SK-MEL-5 (cell line): ENCODE measurements around the gene SARDH. TPM values are rescaled to one million over a fixed set of nuclear protein-coding genes. Genes with fewer than 3 reads are reported as not detected.

Experiments
- DNase-seq: peaks from one replicate; pipeline ENCODE4 v3.0.0-alpha.2; 2016; ENCODE audit warnings: low read depth, low spot score
- in situ Hi-C: cut with HindIII; loops from 2 replicates; pipeline ENCODE4 v1.10.0; 2016; ENCODE audit warnings: low sequenced_read_pairs, high pct_unique_total_duplicates, low pct_unique_long_range_greater_than_20kb
- total RNA-seq: library from RNA; depleted of rRNA; stranded (reverse); fragments of >200 nt; shearing (Covaris generic); gene quantifications from 2 replicates; pipeline ENCODE4 v1.2.3, GENCODE V29; 2014

Gene SARDH
- total RNA-seq, 1 experiment from 2014 or later, result 0.61 TPM

DNA sequence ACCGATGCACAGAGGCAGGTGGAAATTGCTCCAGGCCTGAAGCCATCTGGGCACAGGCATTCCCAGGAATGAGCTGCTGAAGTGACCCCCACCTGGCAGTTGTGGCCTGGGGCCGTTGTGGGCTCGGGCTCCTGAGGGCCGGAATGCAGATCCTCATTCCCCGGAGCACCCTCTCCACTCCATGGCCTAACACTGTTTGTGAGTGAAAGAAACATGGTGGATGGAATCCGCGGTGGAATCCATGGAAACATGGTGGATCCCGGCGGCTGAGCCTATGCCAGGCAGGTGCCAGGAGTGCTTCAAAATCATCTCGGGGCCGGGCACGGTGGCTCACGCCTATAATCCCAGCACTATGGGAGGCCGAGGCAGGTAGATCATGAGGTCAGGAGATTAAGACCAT is 3.6 kb upstream of the SARDH start:
- in situ Hi-C loops, result no loop called here
- no peak for DNase-seq

DNA sequence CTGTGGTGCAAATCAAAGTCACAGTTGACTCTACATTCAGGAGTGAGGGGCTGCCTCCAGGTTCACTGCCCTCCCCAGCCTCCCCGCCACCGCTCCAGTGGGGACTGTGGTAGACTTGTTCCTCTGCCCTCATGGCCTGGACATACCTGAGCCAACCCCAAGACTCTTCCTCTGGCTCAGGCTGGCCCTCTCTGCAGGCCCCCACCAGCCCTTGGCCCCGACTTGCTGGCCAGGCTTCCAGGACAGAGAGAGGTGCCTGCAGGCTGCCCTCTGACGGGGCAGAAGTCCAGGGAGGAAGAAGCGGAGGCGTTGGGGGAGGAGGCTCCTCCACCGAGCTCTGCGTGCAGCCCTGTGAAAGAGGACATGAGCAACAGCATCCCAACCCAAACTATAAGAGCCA is 2.8 kb upstream of the SARDH start:
- no peak for DNase-seq
- in situ Hi-C loops, result no loop called here

DNA sequence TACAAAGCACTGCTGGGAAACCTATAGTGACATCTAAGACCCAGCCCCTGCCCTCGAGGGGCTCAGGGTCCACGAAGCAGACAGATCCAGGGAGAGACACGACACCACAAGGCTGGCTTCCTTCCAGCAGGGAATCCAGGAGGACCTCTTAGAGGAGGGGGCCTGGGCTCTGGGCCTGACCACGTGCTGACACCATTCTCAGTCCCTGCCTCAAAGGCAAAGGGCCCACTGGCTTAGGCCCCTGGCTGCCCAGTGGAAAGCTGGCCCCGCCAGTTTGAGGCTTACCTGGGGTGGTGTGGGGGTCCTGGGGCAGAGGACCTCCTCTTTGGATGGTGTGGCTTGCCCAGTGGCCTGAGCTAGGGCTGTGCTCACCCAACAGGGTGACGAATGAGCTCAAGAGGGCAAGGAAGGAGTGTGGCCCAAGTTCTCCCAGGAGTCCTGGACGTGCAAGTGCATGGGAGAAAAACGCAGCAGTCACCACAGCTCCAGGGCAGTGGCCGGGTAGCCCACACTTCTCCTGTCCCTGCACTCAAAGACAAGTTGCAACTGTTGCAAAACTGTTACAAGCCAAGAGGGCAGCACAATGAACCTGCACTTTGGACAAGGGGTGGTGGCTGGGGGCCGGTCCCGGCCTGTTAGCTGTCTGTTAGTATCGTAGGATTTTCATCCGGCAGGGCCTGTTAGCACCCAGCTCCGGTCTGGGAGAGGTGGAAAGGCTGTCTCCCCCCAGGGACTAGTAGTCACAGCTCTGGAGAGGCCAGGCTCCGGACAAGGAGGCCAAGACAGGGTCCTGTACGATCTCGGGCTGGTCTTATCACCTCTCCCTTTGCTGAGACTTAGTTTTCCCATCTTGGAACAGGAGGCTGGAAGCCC is 1.5 kb upstream of the SARDH start:
- DNase-seq, result no peak

DNA sequence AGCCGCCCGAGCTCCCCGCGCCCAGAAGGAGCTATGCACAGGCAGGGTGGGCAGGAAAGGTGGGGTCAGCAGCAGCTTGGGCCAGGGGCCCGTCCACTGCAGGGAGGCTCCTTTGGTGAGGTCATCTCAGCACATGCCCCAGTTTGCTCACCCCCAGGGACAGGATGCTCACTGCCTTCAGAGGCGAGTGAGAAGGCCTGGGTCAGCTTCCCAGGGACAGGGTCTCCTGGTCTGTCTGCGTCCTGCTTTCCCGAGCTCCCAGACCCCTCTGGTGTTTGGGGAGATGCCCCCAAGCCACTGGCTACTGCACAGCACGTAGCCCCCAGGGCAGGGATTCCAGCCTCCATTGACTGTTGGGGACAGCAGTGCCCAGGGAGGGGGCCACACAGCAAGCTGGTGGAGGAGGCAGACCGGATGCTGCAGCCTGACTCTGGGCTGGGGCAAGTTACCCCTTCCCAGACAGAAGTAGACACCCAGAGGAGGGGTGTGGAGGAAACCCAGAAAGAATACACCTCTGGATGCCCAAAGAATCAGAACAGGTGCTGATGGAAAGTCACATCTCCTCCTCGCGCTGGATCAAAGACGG is 581 bp upstream of the SARDH start:
- no peak for DNase-seq
- in situ Hi-C loops, result no loop called here

More for the DNA sequence above, 1.5 kb upstream of the SARDH start:
- in situ Hi-C loops, result no loop called here

- in situ Hi-C loops, result no loop called here
Measured at GRCh38 chr9:133737071-133737773, 930 bp downstream of the SARDH start.

GRCh38 chr9:133735931-133736330 is 2.2 kb downstream of the SARDH start:
- in situ Hi-C loops, result no loop called here

More at GRCh38 chr9:133737071-133737773, 930 bp downstream of the SARDH start:
- no peak for DNase-seq

GRCh38 chr9:133735415-133735775 is 2.8 kb downstream of the SARDH start:
- in situ Hi-C loops, result no loop called here
- no peak for DNase-seq

More at GRCh38 chr9:133735931-133736330, 2.2 kb downstream of the SARDH start:
- DNase-seq, result no peak

- no peak for DNase-seq
- in situ Hi-C loops, result no loop called here
Measured at GRCh38 chr9:133734590-133735414, 3.4 kb downstream of the SARDH start.

GRCh38 chr9:133733796-133734533 is 4.2 kb downstream of the SARDH start:
- in situ Hi-C loops, result no loop called here
- no peak for DNase-seq

DNA sequence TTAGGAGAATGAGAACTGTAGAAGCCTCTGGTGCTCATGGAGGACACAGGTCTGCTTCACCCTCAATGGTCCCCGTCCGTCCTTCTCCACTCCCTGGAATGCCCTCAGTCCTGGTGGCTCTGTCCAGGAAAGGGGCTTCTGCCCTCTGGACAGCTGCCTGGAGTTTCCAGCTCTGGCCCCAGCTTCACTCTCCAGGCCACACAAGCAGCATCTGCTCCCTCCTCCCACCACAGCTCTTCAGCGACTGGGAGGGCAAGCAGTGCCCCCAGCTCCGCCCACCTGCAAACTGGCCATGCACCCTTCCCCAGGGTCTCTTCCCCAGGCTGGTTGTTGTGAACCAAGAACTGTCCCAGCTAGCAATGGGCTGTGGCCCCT is 4.7 kb downstream of the SARDH start:
- in situ Hi-C loops, result no loop called here
- no peak for DNase-seq

DNA sequence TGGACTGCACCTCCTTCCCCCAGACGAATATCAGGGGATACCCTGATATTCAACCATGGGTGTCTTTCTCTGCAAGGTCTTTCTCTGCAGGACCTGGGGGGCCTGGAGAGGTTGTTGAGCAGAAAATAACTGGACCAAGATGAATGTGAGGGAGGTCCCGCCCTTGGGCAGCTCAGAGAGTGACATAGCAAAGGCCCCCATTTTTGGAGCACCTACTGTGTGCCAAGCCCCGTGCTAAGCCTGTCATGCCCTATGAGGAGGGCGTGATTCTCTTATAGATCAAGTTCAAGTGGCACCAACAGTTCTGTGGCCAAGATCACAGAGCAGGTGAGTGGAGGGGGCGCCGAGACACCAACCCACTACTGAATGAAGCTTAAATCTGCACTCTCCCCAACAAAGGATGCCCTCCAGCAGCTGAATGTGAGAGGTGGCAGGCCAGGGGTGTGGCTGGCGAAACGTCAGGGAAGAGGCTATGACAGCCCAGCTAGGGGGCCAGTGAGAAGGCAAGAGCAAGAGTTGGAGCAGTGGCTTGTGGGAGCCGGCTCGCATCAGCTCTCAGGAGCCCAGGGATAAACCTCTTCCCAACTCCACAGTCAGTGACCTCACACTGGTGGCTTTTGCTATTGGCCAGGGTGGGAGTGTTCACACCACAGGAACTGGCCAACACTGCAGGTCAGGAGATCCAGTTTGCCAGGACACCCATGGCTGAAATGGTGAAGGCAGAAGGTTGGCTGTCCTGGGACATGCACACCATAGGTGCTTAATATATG is 5.3 kb downstream of the SARDH start:
- in situ Hi-C loops, result no loop called here
- DNase-seq, result no peak

DNA sequence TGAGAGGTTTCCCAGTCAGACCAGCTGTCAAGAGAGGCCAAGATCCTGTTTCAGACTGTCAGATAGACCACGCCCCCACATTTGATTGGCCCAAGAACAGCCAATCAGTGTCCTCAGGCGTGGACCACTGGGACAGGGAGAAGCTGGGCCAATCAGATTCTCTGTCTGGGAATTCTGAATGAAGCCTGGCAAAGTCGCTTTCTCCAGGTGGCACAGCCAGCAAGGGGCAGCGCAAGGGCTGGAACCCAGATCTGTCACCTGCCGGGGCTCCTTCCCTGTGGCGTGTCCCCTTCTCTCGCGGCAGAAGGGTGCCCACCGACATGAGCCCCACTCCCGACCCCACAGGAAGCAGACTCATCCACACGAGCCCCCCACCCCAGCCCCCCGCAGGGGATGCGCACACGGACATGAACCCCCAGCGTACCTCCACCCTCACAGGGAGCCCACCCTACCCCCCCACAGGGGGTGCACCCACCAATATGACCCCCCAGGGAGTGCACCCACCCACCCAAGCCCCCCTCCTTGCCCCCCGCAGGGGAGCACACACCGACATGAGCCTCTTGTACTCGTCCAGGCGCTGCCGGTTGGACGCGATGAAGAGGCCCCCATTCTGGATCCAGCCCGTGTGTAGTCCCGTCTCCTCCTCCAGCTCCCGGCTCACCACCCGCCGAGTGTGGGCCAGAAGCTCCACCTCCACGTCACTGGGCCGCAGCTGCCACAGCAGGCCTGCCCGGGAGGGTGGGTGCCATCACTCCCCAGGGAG is 6.1 kb downstream of the SARDH start:
- in situ Hi-C loops, result no loop called here
- DNase-seq, result peak; percentile 68

DNA sequence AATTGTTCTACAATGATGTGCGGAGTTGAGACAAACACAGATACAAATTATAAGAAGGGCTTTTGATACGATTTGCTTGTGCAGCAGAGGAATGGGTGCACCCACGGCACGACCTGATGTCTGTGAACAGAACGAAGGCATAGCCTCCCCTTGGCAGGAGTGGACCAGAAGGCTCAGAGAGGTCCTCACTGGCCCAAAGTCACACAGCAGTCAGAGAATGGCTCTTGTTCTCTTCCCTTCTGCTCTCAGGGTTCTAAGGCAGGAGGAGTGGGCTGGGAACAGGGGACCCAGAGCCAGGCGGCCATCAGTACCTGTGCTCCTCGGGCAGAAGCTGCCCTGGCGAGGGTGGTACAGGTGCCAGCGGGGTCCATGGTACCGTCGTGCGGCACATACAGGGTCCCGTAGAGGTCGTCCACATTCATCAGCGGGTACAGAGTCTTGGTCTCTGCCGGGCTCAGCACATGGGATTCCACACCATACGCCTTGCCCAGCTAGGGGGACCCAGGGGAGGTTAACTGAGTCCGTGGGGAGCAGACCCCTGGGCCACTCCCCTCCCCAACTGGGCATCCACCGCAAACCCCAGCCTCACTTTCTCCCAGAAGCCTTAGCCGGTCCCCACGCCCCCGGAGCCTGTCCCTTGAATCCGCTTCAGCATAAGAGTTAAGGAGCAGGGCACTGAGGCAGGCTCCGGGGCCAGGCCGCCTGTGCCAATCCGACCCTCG is 7.0 kb downstream of the SARDH start:
- DNase-seq, result no peak
- in situ Hi-C loops, result no loop called here

DNA sequence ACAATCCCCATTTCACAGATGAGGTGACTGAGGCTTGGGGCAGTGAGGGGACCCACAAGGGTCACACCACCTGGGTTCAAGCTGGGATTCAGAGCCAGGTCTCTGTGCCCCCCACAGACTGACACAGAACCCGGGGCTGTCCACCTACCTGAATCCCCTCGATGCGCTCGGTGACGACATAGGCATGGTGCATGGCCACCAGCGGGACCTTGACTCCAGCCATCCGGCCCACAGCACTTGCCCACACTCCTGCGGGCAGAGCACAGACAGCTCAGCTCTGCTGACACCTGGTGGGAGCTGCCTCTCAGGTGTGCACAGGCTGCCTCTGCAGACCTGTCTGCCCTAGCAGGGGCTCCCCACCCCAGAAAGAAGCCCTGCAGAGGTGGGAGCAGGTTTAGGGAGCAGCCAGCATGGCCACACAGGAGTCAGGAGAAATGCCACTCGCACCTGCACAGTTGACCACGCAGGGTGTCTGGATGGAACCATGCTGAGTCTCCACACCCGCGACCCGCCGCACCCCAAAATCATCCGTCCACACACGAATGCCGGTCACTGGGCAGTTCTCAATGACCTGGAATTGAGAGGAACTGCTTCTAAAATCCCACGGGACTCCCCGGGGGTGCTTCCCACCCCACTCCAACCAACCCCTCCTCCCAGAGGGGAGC is 8.4 kb downstream of the SARDH start:
- in situ Hi-C loops, result no loop called here
- DNase-seq, result no peak
